ENCODE results near the gene DGKD.

The DGKD gene

DNA sequence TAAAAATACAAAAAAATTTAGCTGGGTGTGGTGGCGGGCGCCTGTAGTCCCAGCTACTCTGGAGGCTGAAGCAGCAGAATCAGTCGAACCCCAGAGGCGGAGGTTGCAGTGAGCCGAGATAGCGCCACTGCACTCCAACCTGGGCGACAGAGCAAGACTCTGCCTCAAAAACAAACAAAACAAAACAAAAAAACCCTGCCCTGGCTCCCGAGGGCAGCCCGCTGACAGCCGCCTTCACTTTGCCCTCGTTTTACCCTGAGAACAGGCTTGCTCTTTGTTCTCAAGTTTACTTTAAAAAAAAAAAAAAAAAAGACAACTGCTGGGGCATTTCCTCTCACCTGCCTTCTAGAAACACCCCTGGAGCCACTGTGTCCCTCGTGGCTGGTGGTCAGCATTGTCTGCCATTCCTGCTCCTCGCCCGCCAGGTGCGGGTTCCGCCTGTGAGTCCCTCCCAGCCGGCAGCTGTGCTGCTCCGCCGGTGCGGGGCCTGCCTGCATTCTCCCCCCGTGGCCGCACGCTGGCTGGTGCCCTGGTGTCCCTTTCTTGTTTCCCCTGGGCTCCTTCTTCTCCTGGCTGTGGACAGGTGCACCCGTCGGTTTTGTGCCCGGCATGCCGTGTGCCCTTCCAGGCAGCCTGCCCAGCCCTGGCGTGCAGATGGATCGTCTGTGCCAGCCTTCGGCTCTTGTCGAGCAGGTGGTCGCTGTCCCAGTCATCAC, 106.6 kb downstream of the DGKD start:
- TF ChIP-seq, protein P1, sequence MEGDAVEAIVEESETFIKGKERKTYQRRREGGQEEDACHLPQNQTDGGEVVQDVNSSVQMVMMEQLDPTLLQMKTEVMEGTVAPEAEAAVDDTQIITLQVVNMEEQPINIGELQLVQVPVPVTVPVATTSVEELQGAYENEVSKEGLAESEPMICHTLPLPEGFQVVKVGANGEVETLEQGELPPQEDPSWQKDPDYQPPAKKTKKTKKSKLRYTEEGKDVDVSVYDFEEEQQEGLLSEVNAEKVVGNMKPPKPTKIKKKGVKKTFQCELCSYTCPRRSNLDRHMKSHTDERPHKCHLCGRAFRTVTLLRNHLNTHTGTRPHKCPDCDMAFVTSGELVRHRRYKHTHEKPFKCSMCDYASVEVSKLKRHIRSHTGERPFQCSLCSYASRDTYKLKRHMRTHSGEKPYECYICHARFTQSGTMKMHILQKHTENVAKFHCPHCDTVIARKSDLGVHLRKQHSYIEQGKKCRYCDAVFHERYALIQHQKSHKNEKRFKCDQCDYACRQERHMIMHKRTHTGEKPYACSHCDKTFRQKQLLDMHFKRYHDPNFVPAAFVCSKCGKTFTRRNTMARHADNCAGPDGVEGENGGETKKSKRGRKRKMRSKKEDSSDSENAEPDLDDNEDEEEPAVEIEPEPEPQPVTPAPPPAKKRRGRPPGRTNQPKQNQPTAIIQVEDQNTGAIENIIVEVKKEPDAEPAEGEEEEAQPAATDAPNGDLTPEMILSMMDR (IDR thresholded peaks at IDR 0.05): no peak
- Histone ChIP-seq H3K27ac (no peak overlapping the region), H3K4me3 (ENCODE audit: low read depth in 1 of 2, low read length in 1 of 2) (no peak overlapping the region), H3K36me3 (peaks cover 100% of the 10 kb centered on the region), H3K4me1 (ENCODE audit: control insufficient read depth in 1 of 2, insufficient read depth in 1 of 2, low read depth in 1 of 2, low read length in 1 of 2) (no peaks in the 10 kb centered on the region), H3K9me3 (no peaks in the 10 kb centered on the region), H3K27me3 (no peaks in the 10 kb centered on the region)

DNA sequence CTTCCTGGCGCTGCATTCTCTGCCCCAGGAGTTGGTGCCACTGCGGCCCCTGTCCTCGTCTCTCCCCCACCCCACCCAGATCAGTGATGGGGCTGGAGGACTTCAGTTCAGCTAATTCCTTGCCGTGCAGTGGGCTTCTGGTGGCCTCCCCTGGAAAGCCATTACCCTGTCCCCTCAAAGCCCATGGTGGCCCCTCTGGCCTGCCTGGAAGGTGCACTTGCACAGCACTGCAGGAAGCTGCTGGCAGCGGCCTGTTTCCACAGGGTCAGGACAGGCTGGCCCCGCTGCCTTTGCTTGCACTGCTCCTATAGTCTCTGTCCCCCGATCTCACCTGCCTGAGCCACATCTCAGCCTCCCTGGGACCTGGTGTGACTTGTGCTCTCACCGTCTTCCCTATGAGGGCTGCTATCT, 107.2 kb downstream of the DGKD start:
- H3K36me3 ChIP-seq: peaks cover 100% of the 10 kb centered on the region
- H3K4me3 ChIP-seq (ENCODE audit: low read depth in 1 of 2, low read length in 1 of 2): no peak overlapping the region
- H3K27me3 ChIP-seq: no peaks in the 10 kb centered on the region
- H3K4me1 ChIP-seq (ENCODE audit: control insufficient read depth in 1 of 2, insufficient read depth in 1 of 2, low read depth in 1 of 2, low read length in 1 of 2): no peaks in the 10 kb centered on the region
- H3K27ac ChIP-seq: no peak overlapping the region
- H3K9me3 ChIP-seq: no peaks in the 10 kb centered on the region
- TF ChIP-seq, protein P1 (IDR thresholded peaks at IDR 0.05): no peak

DNA sequence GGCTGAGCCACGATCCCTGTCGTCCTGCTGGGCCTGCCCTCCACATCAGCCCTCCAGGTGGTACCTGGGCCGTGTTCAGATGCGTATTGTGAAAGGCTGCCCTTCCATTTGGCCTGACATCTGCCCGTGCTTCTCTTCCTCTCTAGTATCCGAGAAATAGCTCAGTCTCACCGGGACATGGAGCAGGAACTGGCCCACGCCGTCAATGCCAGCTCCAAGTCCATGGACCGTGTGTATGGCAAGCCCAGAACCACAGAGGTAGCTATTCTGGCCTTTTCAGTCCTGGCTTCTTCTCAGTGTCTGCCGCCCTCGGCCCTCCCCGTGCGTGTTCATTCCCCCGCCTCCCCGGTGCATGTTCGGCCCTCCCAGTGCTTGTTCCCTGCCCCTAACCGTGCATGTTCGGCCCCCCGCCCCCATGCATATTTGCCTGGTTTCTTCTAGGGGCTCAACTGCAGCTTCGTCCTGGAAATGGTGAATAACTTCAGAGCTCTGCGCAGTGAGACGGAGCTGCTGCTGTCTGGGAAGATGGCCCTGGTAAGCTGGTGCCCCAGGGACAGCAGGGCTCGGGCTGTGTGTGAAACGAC, 108.0 kb downstream of the DGKD start:
- Histone ChIP-seq H3K4me1 (ENCODE audit: control insufficient read depth in 1 of 2, insufficient read depth in 1 of 2, low read depth in 1 of 2, low read length in 1 of 2) (no peaks in the 10 kb centered on the region), H3K4me3 (ENCODE audit: low read depth in 1 of 2, low read length in 1 of 2) (no peak overlapping the region), H3K27ac (no peak overlapping the region), H3K27me3 (no peaks in the 10 kb centered on the region), H3K36me3 (peaks cover 100% of the 10 kb centered on the region), H3K9me3 (no peaks in the 10 kb centered on the region)
- TF ChIP-seq, protein P1 (IDR thresholded peaks at IDR 0.05): no peak

DNA sequence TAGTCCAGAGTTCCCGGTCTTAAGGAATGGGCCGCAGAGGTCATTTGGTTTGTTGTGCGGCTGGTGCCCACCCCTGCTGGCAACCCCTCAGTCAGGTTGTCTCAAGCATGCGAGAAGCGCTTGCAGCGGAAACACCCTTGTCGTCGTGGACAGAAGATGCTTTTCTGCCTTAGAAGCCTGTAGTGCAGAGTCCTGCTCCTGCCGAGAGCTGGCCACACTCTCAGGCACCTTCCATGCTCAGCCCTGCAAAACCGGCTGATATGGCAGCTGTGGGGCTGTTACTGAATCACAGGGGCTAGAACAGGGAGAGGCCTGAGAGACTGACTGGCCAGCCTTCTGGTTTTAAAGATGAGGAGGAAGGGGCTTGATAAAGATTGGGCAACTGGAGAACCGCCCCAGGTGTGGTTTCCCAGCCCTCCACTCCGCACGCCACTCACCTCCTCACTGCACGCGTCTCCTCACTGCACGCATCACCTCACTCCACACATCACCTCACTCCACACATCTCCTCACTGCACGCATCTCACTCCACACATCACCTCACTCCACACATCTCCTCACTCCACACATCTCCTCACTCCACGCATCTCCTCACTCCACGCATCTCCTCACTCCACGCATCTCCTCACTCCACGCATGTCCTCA, 108.7 kb downstream of the DGKD start:
- H3K36me3 ChIP-seq: peaks cover 100% of the 10 kb centered on the region
- H3K9me3 ChIP-seq: no peaks in the 10 kb centered on the region
- H3K4me3 ChIP-seq (ENCODE audit: low read depth in 1 of 2, low read length in 1 of 2): no peak overlapping the region
- no peaks in the 10 kb centered on the region for H3K4me1 ChIP-seq (ENCODE audit: control insufficient read depth in 1 of 2, insufficient read depth in 1 of 2, low read depth in 1 of 2, low read length in 1 of 2)
- H3K27me3 ChIP-seq: no peaks in the 10 kb centered on the region
- H3K27ac ChIP-seq: no peak overlapping the region
- TF ChIP-seq, protein P1 (IDR thresholded peaks at IDR 0.05): no peak

DNA sequence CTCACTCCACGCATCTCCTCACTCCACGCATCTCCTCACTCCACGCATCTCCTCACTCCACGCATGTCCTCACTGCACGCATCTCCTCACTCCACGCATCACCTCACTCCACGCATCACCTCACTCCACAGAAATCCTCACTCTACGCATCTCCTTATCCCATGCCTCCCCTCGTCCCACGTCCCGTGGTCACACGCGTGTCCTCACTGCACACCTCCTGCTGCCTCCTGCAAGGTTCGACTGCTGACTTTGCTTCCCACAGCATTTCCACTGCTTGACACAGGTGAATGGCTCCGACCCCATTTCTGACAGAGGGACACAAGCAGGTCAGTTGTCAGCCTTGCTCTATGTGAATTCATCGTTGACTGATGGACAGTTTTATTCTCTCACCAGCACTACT, 109.3 kb downstream of the DGKD start:
- TF ChIP-seq, protein P1 (IDR thresholded peaks at IDR 0.05): no peak
- H3K36me3 ChIP-seq: peaks cover 100% of the 10 kb centered on the region
- no peaks in the 10 kb centered on the region for H3K9me3 ChIP-seq
- no peaks in the 10 kb centered on the region for H3K27me3 ChIP-seq
- H3K27ac ChIP-seq: no peak overlapping the region
- H3K4me3 ChIP-seq (ENCODE audit: low read depth in 1 of 2, low read length in 1 of 2): no peak overlapping the region
- H3K4me1 ChIP-seq (ENCODE audit: control insufficient read depth in 1 of 2, insufficient read depth in 1 of 2, low read depth in 1 of 2, low read length in 1 of 2): no peaks in the 10 kb centered on the region
